ENCODE measurements around the gene CHRNA1.
"Not testable (repeated sequence)": the region's sequence is repeated elsewhere in the genome, so short reads cannot be mapped to it uniquely, and the experiment has no call there.

The CHRNA1 gene

DNA sequence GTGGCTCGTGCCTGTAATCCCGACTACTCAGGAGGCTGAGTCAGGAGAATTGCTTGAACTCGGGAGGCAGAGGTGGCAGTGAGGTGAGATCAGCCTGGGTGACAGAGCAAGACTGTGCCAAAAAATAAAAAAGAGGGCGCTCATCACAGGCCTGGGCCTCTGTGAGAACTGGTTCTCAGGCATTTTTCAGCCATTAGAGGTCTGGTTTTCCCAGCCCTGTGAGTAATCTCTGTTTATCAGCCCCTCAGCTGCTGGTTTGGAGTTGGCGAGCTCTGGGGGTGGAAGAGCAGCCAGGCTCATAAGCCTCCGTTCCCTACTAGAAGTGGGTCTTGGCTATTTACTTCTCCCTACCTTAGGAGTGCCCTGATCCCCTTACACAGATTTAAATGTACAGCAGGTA, 53.1 kb downstream of the CHRNA1 start:
- DNase-seq = no peak

DNA sequence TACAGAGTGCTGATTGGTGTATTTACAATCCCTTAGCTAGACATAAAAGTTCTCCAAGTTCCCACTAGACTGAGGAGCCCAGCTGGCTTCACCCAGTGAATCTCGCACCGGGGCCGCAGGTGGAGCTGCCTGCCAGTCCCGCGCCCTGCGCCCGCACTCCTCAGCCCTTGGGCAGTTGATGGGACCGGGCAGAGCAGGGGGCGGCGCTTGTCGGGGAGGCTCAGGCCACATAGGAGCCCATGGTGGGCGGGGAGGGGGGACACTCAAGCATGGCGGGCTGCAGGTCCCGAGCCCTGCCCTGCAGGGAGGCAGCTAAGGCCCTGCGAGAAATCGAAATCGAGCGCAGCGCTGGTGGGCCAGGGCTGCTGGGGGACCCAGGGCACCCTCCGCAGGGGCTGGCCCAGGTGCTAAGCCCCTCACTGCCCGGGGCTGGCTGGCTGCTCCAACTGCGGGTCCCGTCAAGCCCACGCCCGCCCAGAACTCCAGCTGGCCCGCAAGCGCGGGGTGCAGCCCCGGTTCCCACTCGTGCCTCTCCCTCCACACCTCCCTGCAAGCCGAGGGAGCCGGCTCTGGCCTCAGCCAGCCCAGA, 54.8 kb downstream of the CHRNA1 start:
- not testable (repeated sequence) for DNase-seq

DNA sequence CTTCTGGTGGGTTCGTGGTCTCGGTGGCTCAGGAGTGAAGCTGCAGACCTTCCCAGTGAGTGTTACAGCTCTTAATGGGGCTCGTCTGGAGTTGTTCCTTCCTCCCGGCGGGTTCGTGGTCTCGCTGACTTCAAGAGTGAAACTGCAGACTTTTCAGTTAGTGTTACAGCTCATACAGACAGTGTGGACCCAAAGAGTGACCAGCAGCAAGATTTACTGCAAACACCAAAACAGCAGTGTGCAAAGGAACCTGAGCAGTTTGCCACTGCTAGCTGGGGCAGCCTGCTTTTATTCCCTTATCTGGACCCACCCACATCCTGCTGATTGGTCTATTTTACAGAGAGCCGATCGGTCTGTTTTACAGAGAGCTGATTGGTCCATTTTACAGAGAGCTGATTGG, 55.6 kb downstream of the CHRNA1 start:
- no peak for DNase-seq

DNA sequence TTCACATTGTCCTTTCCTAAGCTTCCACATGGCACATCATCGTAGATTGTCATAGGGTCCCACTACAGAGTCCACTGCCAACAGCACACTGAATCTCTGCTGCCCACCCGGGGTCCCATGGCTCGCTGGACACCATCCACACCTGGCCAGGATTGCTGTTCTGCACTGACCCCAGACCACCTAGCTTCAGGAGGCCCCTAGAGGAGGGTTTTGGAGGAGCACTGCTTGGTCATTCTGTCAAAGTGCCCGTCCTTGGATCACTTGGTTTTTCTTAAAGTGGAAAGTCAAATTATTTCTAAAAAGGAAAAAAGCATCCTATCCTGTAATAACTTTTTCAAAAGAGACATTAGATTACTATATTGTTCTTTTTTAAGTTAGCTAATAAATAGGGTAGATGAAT, 59.0 kb downstream of the CHRNA1 start:
- no peak for DNase-seq

DNA sequence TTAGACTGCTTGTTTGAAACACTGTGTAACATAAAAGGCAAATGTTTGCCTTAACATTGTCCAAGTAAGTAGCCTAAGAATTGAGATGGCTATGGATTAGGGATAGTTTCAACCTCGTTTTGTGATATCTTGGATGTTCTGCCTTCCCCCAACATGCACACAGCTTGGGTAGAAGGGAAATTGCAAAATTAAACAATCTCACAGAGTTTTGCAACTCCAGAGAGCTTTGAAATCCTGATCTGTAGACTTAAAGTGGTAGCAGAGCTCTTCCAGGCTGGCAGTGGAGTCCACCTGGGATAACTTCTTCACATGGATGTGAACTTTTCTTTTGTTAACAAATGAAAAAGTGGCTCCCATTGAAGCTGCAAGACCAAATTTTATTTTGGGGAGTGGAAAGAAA, 59.6 kb downstream of the CHRNA1 start:
- no peak for DNase-seq

DNA sequence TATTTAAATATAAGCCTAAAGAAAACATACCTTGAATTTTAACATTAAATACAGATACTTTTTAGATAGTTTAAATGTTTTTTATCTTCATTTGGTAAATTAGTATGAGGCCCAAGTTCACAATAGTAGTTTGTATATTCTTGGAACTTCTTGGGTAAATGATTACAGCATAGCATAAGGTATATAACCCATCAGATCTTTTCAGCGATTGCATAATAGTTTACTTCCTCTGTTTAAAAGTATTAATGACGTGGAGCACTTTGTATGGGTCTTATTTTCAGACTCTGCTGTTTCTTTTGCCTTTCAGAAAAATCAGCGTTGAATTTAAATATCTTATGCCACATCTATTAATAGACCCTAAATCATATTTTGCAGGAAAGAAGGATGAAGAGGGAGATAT, 60.2 kb downstream of the CHRNA1 start:
- DNase-seq = no peak

DNA sequence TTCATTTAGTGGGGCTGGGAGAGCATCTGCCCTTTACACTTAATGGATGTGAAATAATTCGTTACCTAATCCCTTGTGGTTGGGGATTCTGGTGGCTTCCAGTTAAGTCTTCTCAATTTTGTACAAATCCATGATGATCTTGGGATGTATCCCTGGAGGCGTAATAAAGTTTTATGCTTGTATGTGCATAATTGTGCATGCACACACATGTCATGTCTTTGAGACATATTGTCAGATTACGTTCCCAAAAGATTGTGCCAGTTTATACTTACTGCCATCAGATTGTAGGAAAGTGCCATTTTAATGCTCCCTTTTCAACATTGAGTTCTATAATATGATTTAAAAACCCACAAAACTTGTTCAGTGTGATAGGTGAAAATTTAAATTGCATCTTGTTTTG, 60.8 kb downstream of the CHRNA1 start:
- no peak for DNase-seq

DNA sequence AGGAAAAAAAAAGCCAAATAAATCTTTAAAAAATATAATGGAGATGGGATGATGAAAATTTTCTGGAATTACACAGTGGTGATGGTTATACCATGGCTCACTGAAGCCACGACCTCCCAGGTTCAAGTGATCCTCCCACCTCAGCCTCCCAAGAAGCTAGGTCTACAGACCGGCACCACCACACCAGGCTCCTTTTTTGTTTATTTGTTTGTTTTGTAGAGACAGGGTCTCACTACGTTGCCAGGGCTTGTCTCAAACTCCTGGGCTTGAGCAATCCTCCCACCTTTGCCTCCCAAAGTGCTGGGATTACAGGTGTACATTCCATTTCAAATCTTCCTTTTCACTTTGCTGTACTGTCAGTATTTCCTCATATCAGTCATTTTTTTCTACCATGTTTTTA, 61.7 kb downstream of the CHRNA1 start:
- DNase-seq = no peak

DNA sequence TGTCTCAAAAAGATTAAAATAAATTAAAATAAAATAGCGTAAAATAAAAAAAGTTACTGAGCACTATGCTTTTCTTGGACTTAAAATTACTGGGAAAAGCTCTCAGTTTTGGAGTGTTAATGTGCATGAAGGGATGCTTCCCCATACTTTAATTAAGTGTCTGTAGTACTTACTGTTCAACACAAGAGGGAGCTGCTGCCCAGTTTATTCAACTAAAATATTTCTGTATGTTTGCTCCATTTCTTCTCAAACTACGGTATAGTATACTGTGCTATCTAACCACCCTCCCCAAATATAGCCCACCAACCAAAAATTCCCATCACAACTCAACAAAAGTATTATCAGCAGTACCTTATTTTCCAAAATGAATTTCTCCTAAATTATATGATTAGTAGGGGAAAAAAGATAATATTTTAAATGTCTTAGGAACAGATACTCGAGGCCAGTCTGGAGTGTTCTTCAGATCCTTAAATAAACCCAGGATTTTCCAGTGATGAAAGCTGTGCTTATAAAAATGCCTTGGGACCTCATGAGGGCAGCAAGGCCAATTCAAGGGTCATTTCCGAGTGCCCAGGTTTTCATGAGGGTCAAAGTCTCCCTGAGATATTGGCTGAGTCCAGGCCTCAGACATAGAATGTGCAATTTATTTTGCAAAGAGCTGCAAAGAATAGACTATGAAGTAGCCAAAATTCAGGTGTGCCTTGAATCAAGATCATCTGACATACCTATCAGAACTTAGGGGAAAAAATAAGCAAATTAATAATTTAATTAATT, 64.1 kb downstream of the CHRNA1 start:
- DNase-seq = peak; percentile 61

Data from fibroblast of upper back skin (primary cell).